Dedifferentiated amniotic fluid mesenchymal stem cell (primary cell): ENCODE measurements around the gene EXOC7.

Source experiments
- DNase-seq: peaks from one replicate; pipeline ENCODE4 v3.0.0-alpha.2; 2016; ENCODE audit errors: extremely low spot score

The EXOC7 gene

DNA sequence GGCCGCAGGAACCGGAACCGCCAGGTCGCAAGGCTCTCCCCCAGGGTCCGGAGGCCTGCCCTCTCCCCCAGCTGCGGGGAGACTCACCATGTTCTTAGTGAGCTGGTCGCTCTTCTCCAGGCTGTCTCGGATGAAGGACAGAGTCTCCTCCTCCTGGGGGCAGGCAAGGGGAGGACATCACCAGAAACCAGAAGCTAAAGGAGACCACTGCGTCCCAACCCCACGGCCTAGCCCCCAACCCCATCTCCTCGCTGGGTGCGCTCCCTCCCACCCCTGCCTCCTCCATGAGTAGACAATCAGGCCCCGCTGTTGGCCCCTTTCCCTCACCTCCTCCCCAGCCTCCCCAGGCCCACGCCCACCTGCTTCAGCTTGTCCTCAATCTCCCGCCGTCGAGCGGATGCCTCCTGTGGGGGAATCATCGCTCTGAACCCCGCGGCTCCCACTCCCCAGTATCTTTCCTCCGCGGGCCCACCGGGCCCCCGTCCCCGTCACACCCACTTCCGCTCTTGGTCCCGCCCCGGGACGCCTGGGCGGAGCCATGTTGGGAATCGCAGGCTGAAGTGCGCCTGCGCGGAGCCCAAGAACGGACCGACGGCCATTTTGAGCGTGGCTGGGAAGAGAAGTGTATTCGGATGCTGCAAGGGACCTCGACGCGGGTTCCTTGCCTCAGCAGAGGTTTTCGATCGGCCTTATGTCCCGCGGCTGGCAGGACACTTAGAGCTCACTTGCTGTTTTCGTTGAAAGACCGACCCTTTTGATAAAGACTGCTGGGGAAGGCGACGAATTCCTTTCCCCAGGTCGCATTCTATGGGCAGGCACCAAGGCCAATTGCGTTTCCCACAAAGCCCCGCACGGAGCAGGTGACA is at the start of gene EXOC7:
EXOC7 (minus strand) TSS at position 514 of the 866 bp plus-strand sequence; CDS start at position 419, 95 bp downstream.
- DNase-seq: peak; percentile 87

- no peak for DNase-seq
Measured at GRCh38 chr17:76153202-76153601, 49.6 kb upstream of the EXOC7 start.

GRCh38 chr17:76152591-76152990 is 49.0 kb upstream of the EXOC7 start:
- no peak for DNase-seq

DNA sequence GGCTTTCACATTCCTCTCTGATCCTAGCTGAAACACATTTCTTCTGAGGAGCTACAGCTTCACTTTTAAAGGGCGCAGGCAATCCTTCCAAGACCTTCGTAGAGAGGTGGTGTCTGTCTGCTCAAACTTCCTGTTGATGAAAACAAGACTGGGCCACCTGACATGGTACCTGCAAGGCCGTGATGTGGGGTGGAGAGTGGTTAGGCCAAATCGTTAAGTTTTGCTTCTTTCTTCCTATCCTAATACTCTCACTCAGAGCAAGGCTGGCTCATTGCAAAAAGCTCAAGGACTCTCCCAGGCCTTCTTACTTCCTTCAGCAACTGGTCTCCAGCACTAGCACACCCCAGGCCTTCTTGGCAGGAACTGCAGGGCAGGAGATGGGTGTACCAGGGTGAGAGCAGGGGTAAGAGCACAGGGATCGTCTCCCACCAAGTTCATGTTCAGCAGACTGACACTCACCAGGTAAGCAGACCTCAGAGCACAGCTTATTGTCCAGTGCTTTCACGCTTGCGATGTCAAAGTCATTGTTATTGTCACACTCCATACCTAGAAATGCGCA is 48.4 kb upstream of the EXOC7 start:
- DNase-seq: no peak

DNA sequence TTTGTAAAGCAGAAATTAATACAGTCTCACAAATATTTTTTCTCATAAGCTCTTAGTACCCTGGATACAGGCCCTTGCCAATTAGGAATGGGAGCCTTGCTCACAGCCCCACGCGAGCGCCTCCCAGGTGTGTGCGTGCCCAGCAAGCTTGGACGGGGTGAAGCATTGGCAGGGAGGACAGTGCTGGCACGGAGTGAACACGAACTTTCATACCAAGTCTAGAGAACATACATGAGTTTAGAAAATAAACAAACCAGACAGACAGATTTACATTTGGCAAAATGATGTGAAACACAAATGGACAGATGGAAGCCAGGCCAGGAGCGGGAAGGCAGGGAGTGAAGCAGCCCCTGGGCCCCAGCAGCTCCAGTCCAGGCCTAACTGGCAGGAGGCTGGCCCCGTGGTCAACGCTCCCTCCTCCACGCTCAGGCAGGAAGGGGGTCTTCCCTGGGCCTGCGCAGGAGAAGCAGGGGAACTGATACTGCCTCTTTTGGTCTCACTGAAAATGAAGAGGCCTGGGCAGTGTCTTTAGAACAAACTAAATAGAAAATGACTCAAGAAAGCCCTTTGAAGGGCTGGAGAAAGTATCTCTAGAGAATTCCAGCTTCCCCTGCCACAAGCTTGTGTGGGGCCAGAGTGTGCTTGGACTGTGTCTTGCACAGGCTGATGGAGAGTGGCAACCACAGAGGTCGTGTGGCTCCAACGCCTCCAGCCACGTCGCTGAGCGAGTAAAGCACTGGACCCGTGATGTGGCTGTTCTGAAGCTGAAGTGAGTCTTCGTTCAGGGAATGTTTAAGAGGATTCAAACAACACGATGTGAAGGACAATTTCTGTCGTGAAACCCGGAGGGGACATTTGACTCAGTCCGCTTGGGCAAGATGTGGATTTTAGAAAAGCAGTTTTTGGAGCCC is 47.4 kb upstream of the EXOC7 start:
- DNase-seq: no peak

DNA sequence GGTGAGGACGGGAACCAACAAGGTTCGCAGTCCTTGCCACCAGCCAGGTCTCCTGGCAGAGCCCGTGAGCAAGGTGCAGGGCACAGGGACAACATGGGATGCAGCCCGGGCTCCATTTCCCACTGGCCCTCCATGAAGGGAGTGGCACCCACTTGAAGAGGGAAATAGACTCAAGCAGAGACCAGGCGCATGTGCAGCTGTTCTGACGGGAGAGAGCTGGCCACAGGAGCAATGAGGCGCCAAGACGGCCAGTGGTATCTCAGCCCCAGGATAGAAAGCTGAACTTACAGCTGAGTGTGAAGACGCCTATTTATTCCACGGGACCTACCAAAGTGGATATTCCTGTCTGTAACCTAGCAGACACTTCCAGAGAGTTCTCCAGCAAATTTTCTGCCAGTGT is 45.6 kb upstream of the EXOC7 start:
- DNase-seq: no peak

GRCh38 chr17:76148015-76148326 is 44.4 kb upstream of the EXOC7 start:
- DNase-seq: no peak

DNA sequence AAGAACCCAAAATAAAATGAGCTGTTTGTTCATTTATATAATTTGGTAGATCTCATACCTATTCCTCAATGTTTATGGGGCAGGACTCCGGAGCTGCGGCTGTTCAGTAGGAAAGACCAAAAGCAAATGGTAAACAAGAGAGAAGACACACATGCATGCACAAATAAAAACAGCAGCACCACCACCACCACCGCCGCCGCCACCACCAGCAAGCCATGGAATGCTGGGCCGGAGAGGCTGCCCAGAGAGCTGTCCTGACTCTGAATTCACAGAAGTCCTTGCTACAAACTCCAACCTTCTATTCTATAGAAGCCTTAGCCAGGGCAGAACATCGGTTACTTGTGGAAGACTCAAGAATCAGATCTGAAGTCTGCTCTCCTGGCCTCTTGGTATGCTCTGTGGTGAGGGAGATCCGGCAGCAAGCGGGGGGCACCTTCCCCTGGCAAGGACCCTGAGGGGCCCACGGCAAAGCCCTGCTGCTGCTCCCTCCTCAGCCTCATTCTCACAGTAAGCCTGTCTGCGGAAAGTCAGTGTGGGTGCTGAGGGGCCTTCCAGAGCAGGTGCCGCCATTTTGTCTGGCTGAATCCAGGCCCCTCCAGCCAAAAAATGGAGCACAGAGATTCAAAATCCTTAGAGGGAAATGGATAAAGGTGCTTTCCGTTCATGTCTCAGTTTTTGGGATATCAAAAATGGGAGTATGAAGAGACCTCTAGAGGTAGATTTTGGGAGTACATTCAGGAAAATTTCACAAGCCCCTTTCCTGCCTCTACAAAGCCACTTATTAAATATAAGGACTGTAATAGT is 43.8 kb upstream of the EXOC7 start:
- DNase-seq: no peak

GRCh38 chr17:76146053-76146851 is 42.7 kb upstream of the EXOC7 start:
- no peak for DNase-seq

GRCh38 chr17:76145231-76146052 is 41.9 kb upstream of the EXOC7 start:
- no peak for DNase-seq

DNA sequence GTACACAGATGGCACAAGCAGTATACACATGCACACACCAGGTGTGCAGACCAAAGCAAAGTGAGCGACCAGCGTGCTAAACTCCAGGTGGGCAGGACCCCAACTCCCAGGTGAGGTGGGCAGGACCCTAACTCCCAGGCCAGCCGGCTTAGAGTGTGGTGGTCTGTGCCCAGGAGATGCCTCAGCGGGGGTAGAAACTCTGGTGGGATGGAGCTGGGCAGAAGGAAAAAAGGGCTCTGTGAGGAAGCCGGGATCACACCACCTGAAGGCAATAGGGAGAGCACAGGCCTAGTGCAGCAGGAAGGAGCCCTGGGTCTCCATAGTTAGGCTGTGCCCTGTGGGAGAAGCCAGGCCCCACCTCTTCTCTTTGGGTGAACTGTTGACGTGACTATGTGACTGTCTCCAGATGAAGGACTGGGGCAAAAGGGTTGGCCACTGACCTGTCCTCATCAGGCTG is 39.0 kb upstream of the EXOC7 start:
- no peak for DNase-seq

DNA sequence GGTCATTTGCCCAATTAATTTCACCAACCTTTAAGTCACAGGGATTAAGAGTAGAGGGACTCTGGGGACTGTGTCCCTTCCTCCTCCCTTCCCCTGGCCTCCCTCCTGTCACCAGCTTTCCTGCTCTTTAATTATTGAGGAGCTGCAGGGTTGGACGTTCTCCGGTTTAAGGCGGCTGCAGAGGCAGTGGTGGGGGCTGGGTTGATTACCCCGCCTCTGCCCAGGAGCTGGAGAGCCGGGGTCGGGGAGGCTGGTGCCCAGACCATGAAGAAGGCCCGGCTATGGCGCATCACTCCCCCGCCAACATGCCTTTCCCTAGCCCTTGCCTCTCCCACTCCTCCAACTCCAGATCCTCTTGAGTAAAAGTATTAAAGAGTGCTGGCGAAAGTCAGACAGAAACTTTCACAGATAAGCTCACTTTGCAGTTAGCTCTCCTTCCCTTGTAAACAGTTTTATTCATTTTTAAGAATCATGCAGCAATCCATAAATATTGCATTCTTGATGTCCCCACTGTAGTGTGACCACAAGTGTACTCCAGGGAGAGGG is 38.5 kb upstream of the EXOC7 start:
- no peak for DNase-seq

- DNase-seq: peak; percentile 64
Measured at GRCh38 chr17:76141212-76142038, 37.8 kb upstream of the EXOC7 start, which contains the start of gene FOXJ1. Gene FOXJ1 (minus strand): TSS chr17:76141245. CDS start chr17:76140395, 850 bp downstream.

DNA sequence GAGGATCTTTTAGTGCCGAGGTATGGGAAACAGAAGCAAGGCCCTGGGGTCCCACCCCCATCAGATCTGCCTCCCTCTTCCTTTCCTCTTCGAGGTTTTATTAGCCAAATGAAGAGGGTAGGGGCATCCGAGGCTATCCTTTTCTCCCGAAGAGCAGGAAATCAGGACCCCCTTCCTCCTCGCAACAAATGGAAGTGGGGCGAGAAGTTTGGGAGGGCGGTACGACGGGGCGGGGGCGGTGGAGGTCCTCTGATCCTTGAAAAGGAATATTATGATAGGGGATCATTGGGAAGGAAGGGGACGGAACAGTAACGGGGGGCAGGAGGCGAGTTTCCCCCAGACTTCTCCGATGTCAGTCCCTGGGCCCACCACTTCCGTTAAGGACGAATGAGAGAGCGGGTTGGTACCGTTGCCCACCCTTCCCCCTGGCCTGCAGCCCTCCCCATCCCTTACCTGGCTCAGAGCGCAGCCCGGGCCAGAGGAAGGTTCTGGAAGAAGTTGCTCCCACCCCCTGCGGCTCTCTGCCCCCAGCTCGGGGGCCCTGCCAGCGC is 37.1 kb upstream of the EXOC7 start:
- DNase-seq: no peak

GRCh38 chr17:76139801-76140660 is 36.4 kb upstream of the EXOC7 start:
- DNase-seq: no peak

- DNase-seq: no peak
Measured at GRCh38 chr17:76138896-76139752, 35.5 kb upstream of the EXOC7 start.
